ENCODE results near the gene SUOX.

- TF ChIP-seq CTCF (IDR thresholded peaks at IDR 0.05; ENCODE audit: low read depth, low read length, missing input control) = no peak
- TF ChIP-seq SP1 (IDR thresholded peaks at IDR 0.05) = no peak
These were observed 23.5 kb downstream of the SUOX start, which contains the start of gene IKZF4 for GRCh38 chr12:56020423-56021184.

All from liver (tissue), 3 donors.